ENCODE measurements around the gene COPZ2. TPM values are rescaled to one million over a fixed set of nuclear protein-coding genes. Genes with fewer than 3 reads are reported as not detected.

Gene COPZ2
- total and polyA plus RNA-seq, 9 of the 15 experiments (the other 6 are each of a cell fraction or from before 2014, with no cell fraction given), result 0.22 to 0.49 TPM; not detected in 7

DNA sequence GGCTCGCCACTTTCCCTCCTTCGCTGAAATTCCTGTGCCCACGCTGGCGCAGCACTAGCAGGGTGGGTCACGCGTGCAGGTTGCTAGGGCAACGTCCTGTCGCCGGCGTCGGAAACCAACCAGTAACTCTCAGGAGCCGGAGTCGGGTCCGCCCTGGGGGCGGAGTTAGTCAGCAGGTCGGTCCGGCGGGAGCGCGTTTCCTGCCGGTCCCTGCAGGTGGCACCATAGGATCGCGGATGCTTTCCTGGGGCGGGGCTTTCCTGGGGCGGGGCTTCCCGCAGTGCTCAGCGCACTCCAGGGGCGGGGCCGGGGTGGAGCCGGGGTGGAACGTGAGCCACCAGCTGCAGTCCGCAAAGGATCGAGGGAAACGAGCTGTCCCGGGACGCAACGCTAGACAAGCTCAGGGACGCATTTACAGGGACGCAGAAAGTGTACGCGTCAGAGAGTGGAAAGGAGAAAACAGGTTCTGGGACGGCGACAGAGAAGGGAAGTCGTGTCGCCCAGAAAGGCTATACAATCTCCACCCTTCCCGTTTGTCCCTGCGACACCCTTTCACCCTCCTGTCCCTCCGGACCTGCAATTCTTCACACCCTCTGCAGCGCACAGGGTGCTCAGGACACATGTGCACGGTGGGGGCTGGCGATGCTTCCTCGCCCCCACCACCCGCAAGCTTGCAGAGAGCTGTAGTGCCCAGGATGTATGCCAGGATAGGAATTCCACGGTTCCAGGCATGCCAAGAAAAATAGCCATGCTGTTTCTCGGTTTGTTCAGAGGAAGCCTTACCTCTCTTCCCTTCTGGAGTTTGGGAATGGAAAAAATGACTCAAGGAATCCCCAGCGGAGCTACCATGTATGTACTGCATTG is 12.3 kb downstream of the COPZ2 start (continued):
- TF ChIP-seq PML (IDR thresholded peaks at IDR 0.05; ENCODE audit: low read length), result no peak
- no peak for TF ChIP-seq SPI1 (IDR thresholded peaks at IDR 0.05; ENCODE audit: borderline replicate concordance, low read depth, low read length)
- no peak for TF ChIP-seq NCOA2 (IDR thresholded peaks at IDR 0.05; ENCODE audit: partially characterized antibody in 2 of 2)
- no peak for TF ChIP-seq SMARCC2 (IDR thresholded peaks at IDR 0.05; ENCODE audit: low read depth)
- TF ChIP-seq ZC3H8 (IDR thresholded peaks at IDR 0.05), result no peak
- no peak for TF ChIP-seq ZNF274 (IDR thresholded peaks at IDR 0.05; ENCODE audit: borderline replicate concordance, low read depth, low read length)
- 0 out of 2 replicates have a peak, but pooled peaks have one; percentile 27 for TF ChIP-seq MAFK (IDR thresholded peaks at IDR 0.05; ENCODE audit: low read length)
- TF ChIP-seq RBBP5 (IDR thresholded peaks at IDR 0.05; ENCODE audit: borderline replicate concordance, insufficient read depth, low read length, poor library complexity, severe bottlenecking), result no peak
- no peak for TF ChIP-seq ZNF175 (CRISPR knock-in tag; IDR thresholded peaks at IDR 0.05; ENCODE audit: low read depth)
- TF ChIP-seq FOXK2 (conservative IDR thresholded peaks at IDR 0.05 in 1 of 2, IDR thresholded peaks at IDR 0.05 in 1 of 2; ENCODE audit: low read depth in 2 of 2), result peak; percentile 20 to 39; a peak in 2 of 4 replicates
- TF ChIP-seq MAZ (CRISPR knock-in tag; conservative IDR thresholded peaks at IDR 0.05 in 1 of 2, IDR thresholded peaks at IDR 0.05 in 1 of 2), result peak in 1 of 2 experiments; percentile 79; a peak in 3 of 4 replicates
- peak; percentile 95 for TF ChIP-seq BHLHE40 (IDR thresholded peaks at IDR 0.05; ENCODE audit: low read length)
- TF ChIP-seq ZNF165 (CRISPR knock-in tag; IDR thresholded peaks at IDR 0.05; ENCODE audit: borderline replicate concordance), result no peak
- peak; percentile 13; the same call in 1 of the 2 replicates for TF ChIP-seq CREB3L1 (IDR thresholded peaks at IDR 0.05; ENCODE audit: borderline replicate concordance, low read depth)
- no peak for TF ChIP-seq PBX2 (CRISPR knock-in tag; IDR thresholded peaks at IDR 0.05; ENCODE audit: low read depth)
- TF ChIP-seq PBX2 (tag; conservative IDR thresholded peaks at IDR 0.05; ENCODE audit: low read depth), result peak; percentile 85
- TF ChIP-seq ZNF24 (IDR thresholded peaks at IDR 0.05), result no peak
- TF ChIP-seq PPARD (CRISPR knock-in tag; IDR thresholded peaks at IDR 0.05), result no peak
- TF ChIP-seq ZNF311 (CRISPR knock-in tag; IDR thresholded peaks at IDR 0.05), result no peak
- no peak for TF ChIP-seq CTCFL (IDR thresholded peaks at IDR 0.05; ENCODE audit: borderline replicate concordance, insufficient read depth, low read depth, low read length, poor library complexity, severe bottlenecking)
- TF ChIP-seq ZKSCAN3 (CRISPR knock-in tag; IDR thresholded peaks at IDR 0.05), result no peak
- TF ChIP-seq TBP (optimal IDR thresholded peaks at IDR 0.05; ENCODE audit: low read depth, low read length), result no peak

All from K562 (cell line).